Calu3 (cell line): ENCODE measurements around the gene HIC1. TPM values are rescaled to one million over a fixed set of nuclear protein-coding genes. Genes with fewer than 3 reads are reported as not detected.
A peak's percentile ranks its signal among the peaks of the same experiment; 100 is the strongest.

Source experiments
- BruUV-seq: library from RNA; stranded (reverse); fragments of 400-500 nt; replicated peaks from 2 replicates; lab custom pipeline; 2021; lab: Mats Ljungman, UMichigan
- CTCF ChIA-PET: fragments of 300-600 bp; sonication (Branson Sonifier 250); formaldehyde crosslinking; loops from one replicate; lab custom pipeline; 2022; ENCODE audit warnings: antibody characterized with exemption; lab: Charles Lee
- DNase-seq: peaks from one replicate; pipeline ENCODE4 v3.0.0; 2022
- H3K27ac Mint-ChIP-seq: one replicate; pipeline ENCODE4 v1.8.0; 2022; ENCODE audit warnings: mixed read lengths; ENCODE audit not compliant: unreplicated experiment
- H3K27me3 Mint-ChIP-seq: one replicate; pipeline ENCODE4 v1.8.0; 2022; ENCODE audit warnings: mixed read lengths; ENCODE audit not compliant: unreplicated experiment
- H3K36me3 Mint-ChIP-seq: one replicate; pipeline ENCODE4 v1.8.0; 2022; ENCODE audit warnings: mild to moderate bottlenecking, moderate library complexity, mixed read lengths; ENCODE audit not compliant: insufficient read depth, unreplicated experiment
- H3K4me1 Mint-ChIP-seq: one replicate; pipeline ENCODE4 v1.8.0; 2022; ENCODE audit warnings: mild to moderate bottlenecking, low read depth, mixed read lengths; ENCODE audit not compliant: unreplicated experiment
- H3K4me3 Mint-ChIP-seq: one replicate; pipeline ENCODE4 v1.8.0; 2022; ENCODE audit warnings: mild to moderate bottlenecking, low read depth, moderate library complexity, mixed read lengths; ENCODE audit not compliant: unreplicated experiment
- H3K9me3 Mint-ChIP-seq: one replicate; pipeline ENCODE4 v1.8.0; 2022; ENCODE audit warnings: low read depth, mixed read lengths; ENCODE audit not compliant: unreplicated experiment
- intact Hi-C: fragments of 100-400 bp; cut with micrococcal nuclease; formaldehyde crosslinking; loops from one replicate; pipeline ENCODE4 v1.10.0; 2022; ENCODE audit not compliant: unreplicated experiment
- total RNA-seq: library from RNA; stranded (reverse); gene quantifications from 2 replicates; pipeline ENCODE4 v1.2.3, GENCODE V29; 2022
- TF ChIP-seq, protein P1 (sequence below): fragments of 200-600 bp; IDR thresholded peaks from one replicate; pipeline ENCODE4 v1.8.0; 2022; ENCODE audit warnings: antibody characterized with exemption; ENCODE audit not compliant: unreplicated experiment

Gene HIC1
- total RNA-seq, 1 experiment from 2014 or later = 1.2 TPM

DNA sequence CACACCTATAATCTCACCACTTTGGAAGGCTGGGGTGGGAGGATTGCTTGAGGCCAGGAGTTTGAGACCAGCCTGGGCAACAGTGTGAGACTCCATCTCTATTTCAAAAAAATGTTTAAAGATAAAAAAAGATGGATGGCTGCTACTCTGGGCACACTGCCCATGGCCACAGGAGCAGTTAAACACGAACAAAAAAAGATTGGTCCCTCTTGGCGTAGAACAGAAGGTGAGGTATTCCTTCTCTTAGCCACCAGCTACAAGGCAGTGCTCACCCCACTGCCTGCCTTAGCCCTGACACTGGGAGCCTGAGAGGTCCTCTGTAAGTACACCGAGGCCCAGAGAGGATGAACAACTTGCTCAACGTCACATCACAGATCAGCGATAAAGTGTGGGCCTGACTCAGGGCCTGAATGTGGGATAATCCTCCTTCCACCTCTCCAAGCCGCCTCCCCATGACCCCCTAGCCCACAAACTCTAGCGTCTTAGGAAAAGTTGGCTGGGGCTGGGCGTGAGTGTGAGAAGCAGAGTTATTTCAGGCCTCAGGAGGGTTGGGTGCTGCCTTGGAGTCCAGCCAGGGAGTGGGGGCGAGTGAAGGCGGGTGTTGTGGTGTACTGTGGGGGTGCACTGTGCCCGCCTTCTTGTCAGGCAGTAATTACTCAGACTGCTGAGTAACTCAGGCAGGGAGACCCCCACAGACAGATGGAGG lies 27.2 kb upstream of the HIC1 start:
- CTCF ChIA-PET = no interaction called here
- intact Hi-C loops = no loop called here
- H3K4me1 Mint-ChIP-seq = no peaks in the 10 kb centered on the region
- H3K4me3 Mint-ChIP-seq = no peak overlapping the region
- BruUV-seq = no TSS peak
- no peak for DNase-seq
- H3K9me3 Mint-ChIP-seq = no peaks in the 10 kb centered on the region
- TF ChIP-seq, protein P1, sequence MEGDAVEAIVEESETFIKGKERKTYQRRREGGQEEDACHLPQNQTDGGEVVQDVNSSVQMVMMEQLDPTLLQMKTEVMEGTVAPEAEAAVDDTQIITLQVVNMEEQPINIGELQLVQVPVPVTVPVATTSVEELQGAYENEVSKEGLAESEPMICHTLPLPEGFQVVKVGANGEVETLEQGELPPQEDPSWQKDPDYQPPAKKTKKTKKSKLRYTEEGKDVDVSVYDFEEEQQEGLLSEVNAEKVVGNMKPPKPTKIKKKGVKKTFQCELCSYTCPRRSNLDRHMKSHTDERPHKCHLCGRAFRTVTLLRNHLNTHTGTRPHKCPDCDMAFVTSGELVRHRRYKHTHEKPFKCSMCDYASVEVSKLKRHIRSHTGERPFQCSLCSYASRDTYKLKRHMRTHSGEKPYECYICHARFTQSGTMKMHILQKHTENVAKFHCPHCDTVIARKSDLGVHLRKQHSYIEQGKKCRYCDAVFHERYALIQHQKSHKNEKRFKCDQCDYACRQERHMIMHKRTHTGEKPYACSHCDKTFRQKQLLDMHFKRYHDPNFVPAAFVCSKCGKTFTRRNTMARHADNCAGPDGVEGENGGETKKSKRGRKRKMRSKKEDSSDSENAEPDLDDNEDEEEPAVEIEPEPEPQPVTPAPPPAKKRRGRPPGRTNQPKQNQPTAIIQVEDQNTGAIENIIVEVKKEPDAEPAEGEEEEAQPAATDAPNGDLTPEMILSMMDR = no peak
- peaks cover 33% of the 10 kb centered on the region for H3K27me3 Mint-ChIP-seq
- H3K36me3 Mint-ChIP-seq = peaks cover 21% of the 10 kb centered on the region
- no peak overlapping the region for H3K27ac Mint-ChIP-seq

DNA sequence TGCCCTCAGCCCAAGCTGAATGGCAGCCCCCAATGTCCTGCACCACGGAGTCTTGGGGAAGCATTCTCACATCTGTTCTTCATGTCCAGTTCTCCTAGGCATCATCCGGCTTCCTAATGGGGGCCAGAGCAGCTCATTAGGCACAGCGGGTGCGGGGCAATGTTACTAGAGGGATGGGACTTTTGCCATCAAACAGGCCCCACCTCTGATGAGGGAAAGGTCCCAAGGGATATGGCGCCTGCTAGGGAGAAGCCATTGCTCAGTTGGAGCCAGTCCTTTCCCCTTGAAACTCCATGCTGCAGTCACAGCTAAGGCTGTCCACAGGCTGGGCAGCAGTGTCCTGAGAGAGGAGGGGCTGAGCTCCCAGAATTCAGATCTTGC lies 26.7 kb upstream of the HIC1 start:
- peaks cover 21% of the 10 kb centered on the region for H3K36me3 Mint-ChIP-seq
- intact Hi-C loops = no loop called here
- no peak overlapping the region for H3K4me3 Mint-ChIP-seq
- H3K27me3 Mint-ChIP-seq = peaks cover 33% of the 10 kb centered on the region
- no peak overlapping the region for H3K27ac Mint-ChIP-seq
- no peaks in the 10 kb centered on the region for H3K9me3 Mint-ChIP-seq
- H3K4me1 Mint-ChIP-seq = no peaks in the 10 kb centered on the region
- TF ChIP-seq, protein P1 = no peak
- DNase-seq = no peak
- no TSS peak for BruUV-seq
- CTCF ChIA-PET = no interaction called here

DNA sequence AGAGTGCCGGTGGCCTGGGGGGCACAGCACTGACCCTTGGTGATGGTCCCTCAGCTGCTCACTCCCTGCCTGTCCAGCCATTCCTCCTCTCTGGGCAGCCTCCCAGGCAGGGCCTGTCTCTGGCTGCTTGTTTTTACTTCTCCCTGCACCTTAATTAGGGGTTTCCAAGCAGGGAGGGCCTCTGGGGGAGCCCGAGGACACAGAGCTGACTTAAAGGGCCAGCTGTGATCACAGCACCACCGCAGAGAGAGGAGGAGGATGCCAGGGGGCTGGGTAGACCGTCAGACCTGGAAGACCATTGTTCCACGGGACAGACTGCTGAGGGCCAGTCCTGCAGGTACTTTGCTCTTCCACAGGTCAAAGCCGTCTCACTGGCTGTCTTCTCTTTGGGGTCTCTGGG lies 26.2 kb upstream of the HIC1 start:
- H3K4me1 Mint-ChIP-seq = no peaks in the 10 kb centered on the region
- H3K4me3 Mint-ChIP-seq = no peak overlapping the region
- no peaks in the 10 kb centered on the region for H3K9me3 Mint-ChIP-seq
- H3K36me3 Mint-ChIP-seq = peaks cover 21% of the 10 kb centered on the region
- no peak for DNase-seq
- intact Hi-C loops = no loop called here
- CTCF ChIA-PET = interaction anchor here (1.0 kb wide), 1 partner anchor 120 kb away, joined by 3 read pairs; no protein-coding TSS in a partner anchor
- H3K27me3 Mint-ChIP-seq = peaks cover 33% of the 10 kb centered on the region
- no peak overlapping the region for H3K27ac Mint-ChIP-seq
- TF ChIP-seq, protein P1 = no peak
- no TSS peak for BruUV-seq

DNA sequence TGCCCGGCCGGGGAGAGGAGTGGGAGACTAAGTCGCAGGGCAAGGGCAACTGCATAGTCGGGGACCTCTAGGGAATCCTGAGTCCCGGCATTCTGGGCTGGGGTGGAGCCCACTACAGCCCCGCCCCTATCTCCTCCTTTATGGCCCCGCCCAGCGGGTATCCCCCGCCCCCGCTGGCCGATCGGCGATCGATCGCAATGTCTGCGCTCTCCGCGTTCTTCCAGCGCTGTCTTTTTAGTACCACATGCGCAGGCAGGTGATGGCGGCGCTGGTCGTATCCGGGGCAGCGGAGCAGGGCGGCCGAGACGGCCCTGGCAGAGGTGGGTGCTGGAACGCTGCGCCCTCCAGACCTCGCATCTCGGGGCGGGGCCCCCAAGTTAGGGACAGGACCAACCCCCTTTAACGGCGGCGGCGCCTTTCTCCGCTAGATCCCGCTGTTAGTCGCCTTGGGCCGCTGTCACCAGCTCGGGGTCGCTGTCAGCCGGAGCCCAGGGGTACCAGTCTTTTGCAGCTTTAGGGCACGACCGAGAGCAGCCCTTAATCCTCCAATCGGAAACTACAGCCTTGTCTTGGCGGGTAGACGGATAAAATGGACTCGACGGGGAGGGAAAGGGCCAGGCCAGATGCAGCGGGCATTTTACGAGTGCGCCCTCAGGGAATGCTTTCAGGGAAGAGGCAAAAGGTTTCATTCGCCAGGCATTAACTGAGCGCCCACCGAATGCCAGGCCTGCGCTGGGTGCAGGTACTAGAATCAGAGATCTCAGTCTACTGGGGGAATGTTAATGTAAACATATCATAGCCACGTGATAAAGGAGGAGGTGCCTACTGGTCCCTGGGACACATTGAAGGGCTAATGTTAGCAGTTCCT lies 24.8 kb upstream of the HIC1 start, which contains the start of gene DPH1:
DPH1 (plus strand) TSS at position 243 of the 868 bp plus-strand sequence; CDS start at position 260, 17 bp downstream.
- Mint-ChIP-seq H3K36me3 (peaks cover 21% of the 10 kb centered on the region), H3K27ac (no peak within 1 kb of the TSS), H3K9me3 (no peaks in the 10 kb centered on the region), H3K27me3 (peaks cover 33% of the 10 kb centered on the region), H3K4me1 (no peaks in the 10 kb centered on the region), H3K4me3 (peak within 1 kb of the TSS; percentile 81)
- intact Hi-C loops = loop anchor here (1.0 kb wide), 1 partner anchor 11 kb away; no protein-coding TSS in a partner anchor
- BruUV-seq = no TSS peak
- DNase-seq = peak; percentile 80
- TF ChIP-seq, protein P1 = no peak
- CTCF ChIA-PET = interaction anchor here (0.6 to 1.7 kb wide), 2 partner anchors 121 to 326 kb away, joined by 6 to 7 read pairs; no protein-coding TSS in a partner anchor
